CD4-positive, alpha-beta T cell (primary cell): ENCODE measurements around the gene SMC5. TPM values are rescaled to one million over a fixed set of nuclear protein-coding genes. Genes with fewer than 3 reads are reported as not detected.

Experiments
- ATAC-seq: fragments of 200-7000 bp; cut with Tn5 transposase; one replicate; pipeline ENCODE4 v1.10.0; 2022; ENCODE audit warnings: mild to moderate bottlenecking; ENCODE audit not compliant: poor library complexity
- CTCF ChIA-PET: fragments of 350-600 bp; sonication (Branson Sonifier 250); formaldehyde crosslinking; loops from one replicate; lab custom pipeline; 2021; ENCODE audit warnings: antibody characterized with exemption, inconsistent platforms; lab: Charles Lee
- POLR2A ChIA-PET: fragments of 350-600 bp; sonication (Branson Sonifier 250); formaldehyde crosslinking; loops from one replicate; lab custom pipeline; 2021; ENCODE audit warnings: antibody characterized with exemption, inconsistent platforms; lab: Charles Lee
- DNase-seq, 14 experiments: peaks; one replicate each; pipeline ENCODE4 v3.0.0-alpha.2; 2013 to 2020; ENCODE audit warnings: mixed read lengths in 2 of 14
- H3K27ac ChIP-seq, 2 donors: one replicate each; pipeline versions ENCODE4 v1.5.1 to v1.7.0; 2013; ENCODE audit warnings: low read length in 2 of 2, low read depth in 1 of 2, mild to moderate bottlenecking in 1 of 2
- H3K27me3 ChIP-seq, 2 experiments: 1 replicate in 1 of 2; 2 replicates in 1 of 2; pipeline versions ENCODE4 v1.6.1 to v1.7.0; 2013; ENCODE audit warnings: low read length in 2 of 2, control low read depth in 1 of 2, mild to moderate bottlenecking in 1 of 2, moderate library complexity in 1 of 2; ENCODE audit not compliant: insufficient read depth in 2 of 2, control insufficient read depth in 1 of 2
- H3K36me3 ChIP-seq: one replicate; pipeline ENCODE4 v1.6.1; 2013; ENCODE audit warnings: low read length, control low read depth; ENCODE audit not compliant: insufficient read depth
- H3K4me1 ChIP-seq: one replicate; pipeline ENCODE4 v1.6.1; 2013; ENCODE audit warnings: low read length, control low read depth; ENCODE audit not compliant: insufficient read depth
- H3K4me3 ChIP-seq: one replicate; pipeline ENCODE4 v1.5.1; 2013; ENCODE audit warnings: mild to moderate bottlenecking, low read length, moderate library complexity
- H3K9me3 ChIP-seq, 2 experiments: 1 replicate in 1 of 2; 2 replicates in 1 of 2; pipeline versions ENCODE4 v1.6.1 to v1.7.0; 2013; ENCODE audit warnings: low read length in 2 of 2, mild to moderate bottlenecking in 2 of 2, control low read depth in 1 of 2, moderate library complexity in 1 of 2; ENCODE audit not compliant: control insufficient read depth in 1 of 2, insufficient read depth in 1 of 2
- H3K27ac Mint-ChIP-seq: one replicate; pipeline ENCODE4 v1.8.0; 2020; ENCODE audit warnings: mixed read lengths
- H3K27me3 Mint-ChIP-seq: one replicate; pipeline ENCODE4 v1.8.0; 2021; ENCODE audit warnings: mixed read lengths
- H3K36me3 Mint-ChIP-seq: one replicate; pipeline ENCODE4 v1.8.0; 2021; ENCODE audit warnings: low read depth, mixed read lengths
- H3K4me1 Mint-ChIP-seq: one replicate; pipeline ENCODE4 v1.8.0; 2021; ENCODE audit warnings: low read depth, mixed read lengths
- H3K4me3 Mint-ChIP-seq: one replicate; pipeline ENCODE4 v1.8.0; 2020; ENCODE audit warnings: mild to moderate bottlenecking, mixed read lengths
- H3K9me3 Mint-ChIP-seq: one replicate; pipeline ENCODE4 v1.8.0; 2020; ENCODE audit warnings: mixed read lengths
- intact Hi-C, 2 experiments: fragments of 100-400 bp; cut with DNase I in 1 of 2; cut with micrococcal nuclease in 1 of 2; formaldehyde crosslinking; loops; one replicate each; pipeline versions ENCODE4 v1.15.1 to v1.9.0; 2023 to 2025; cut with DNase I, micrococcal nuclease
- total RNA-seq, 174 experiments: library from RNA in 2 of 174; stranded (reverse) in 2 of 174; gene quantifications; one replicate each; pipeline ENCODE4 v1.2.3 and lab custom pipeline; 2021 to 2026
- TF ChIP-seq, protein P1 (sequence below): fragments of 200-600 bp; IDR thresholded peaks from one replicate; pipeline ENCODE4 v1.8.0; 2022; ENCODE audit warnings: antibody characterized with exemption, mild to moderate bottlenecking

The SMC5 gene
- total RNA-seq, 2 experiments from 2014 or later: 37.7 to 38.1 TPM

DNA sequence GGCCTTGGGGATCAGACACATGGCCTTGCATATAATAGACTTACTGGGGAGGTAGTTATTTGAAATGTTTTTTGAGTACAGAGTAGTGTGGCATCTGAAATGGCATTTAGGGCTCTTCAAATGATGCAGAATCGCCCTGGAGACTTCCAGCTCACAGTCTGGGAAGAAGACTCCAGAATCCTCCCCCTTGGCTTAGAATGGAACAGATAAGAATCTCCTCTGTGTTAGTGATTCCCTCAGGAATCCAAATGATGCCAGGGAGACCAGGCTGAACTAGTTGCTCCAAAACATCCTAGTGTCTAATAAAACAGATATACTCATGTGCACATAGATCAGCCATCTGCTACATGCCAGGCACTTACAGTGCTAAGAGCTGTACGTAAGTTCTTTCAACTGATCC is 38.6 kb upstream of the SMC5 start:
- ATAC-seq: no peak
- no peak for DNase-seq
- Histone ChIP-seq H3K27me3 (no peaks in the 10 kb centered on the region), H3K36me3 (no peaks in the 10 kb centered on the region), H3K4me1 (no peaks in the 10 kb centered on the region), H3K27ac (no peak overlapping the region), H3K9me3 (peaks cover 0 to 3% of the 10 kb centered on the region in 2 experiments), H3K4me3 (no peak overlapping the region)
- CTCF ChIA-PET: no interaction called here
- Mint-ChIP-seq H3K4me1 (no peaks in the 10 kb centered on the region), H3K9me3 (no peaks in the 10 kb centered on the region), H3K36me3 (peaks cover 10% of the 10 kb centered on the region), H3K4me3 (no peak overlapping the region), H3K27me3 (no peaks in the 10 kb centered on the region), H3K27ac (no peak overlapping the region)
- intact Hi-C loops: no loop called here
- TF ChIP-seq, protein P1, sequence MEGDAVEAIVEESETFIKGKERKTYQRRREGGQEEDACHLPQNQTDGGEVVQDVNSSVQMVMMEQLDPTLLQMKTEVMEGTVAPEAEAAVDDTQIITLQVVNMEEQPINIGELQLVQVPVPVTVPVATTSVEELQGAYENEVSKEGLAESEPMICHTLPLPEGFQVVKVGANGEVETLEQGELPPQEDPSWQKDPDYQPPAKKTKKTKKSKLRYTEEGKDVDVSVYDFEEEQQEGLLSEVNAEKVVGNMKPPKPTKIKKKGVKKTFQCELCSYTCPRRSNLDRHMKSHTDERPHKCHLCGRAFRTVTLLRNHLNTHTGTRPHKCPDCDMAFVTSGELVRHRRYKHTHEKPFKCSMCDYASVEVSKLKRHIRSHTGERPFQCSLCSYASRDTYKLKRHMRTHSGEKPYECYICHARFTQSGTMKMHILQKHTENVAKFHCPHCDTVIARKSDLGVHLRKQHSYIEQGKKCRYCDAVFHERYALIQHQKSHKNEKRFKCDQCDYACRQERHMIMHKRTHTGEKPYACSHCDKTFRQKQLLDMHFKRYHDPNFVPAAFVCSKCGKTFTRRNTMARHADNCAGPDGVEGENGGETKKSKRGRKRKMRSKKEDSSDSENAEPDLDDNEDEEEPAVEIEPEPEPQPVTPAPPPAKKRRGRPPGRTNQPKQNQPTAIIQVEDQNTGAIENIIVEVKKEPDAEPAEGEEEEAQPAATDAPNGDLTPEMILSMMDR: no peak
- POLR2A ChIA-PET: no interaction called here

DNA sequence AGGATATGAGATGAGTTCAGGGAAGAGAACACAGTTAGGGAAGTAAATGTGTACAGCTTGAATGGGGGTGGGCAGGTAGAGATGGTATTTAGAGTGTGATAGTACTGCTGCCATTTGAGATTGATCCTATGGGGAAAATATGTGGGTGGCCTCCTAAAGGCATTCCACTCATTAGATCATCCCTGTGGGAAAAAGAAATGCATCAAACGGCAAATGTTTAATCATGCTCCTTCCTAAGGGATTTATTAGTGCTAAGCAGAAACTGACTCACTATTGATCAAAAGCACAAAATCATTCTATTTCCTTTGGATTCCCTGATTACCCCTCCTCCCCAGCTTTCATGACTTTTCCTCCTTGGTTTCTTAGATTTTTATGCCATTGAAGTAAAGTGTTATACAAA is 36.4 kb upstream of the SMC5 start:
- Histone ChIP-seq H3K27ac (no peak overlapping the region), H3K4me1 (no peaks in the 10 kb centered on the region), H3K4me3 (no peak overlapping the region), H3K9me3 (no peaks in the 10 kb centered on the region), H3K27me3 (no peaks in the 10 kb centered on the region), H3K36me3 (no peaks in the 10 kb centered on the region)
- DNase-seq (no peak), ATAC-seq (no peak)
- TF ChIP-seq, protein P1: no peak
- ChIA-PET CTCF (no interaction called here), POLR2A (no interaction called here)
- no peak overlapping the region for H3K27ac Mint-ChIP-seq
- intact Hi-C loops: no loop called here
- no peaks in the 10 kb centered on the region for H3K9me3 Mint-ChIP-seq
- no peak overlapping the region for H3K4me3 Mint-ChIP-seq
- H3K36me3 Mint-ChIP-seq: peaks cover 3% of the 10 kb centered on the region
- no peaks in the 10 kb centered on the region for H3K27me3 Mint-ChIP-seq
- no peaks in the 10 kb centered on the region for H3K4me1 Mint-ChIP-seq

DNA sequence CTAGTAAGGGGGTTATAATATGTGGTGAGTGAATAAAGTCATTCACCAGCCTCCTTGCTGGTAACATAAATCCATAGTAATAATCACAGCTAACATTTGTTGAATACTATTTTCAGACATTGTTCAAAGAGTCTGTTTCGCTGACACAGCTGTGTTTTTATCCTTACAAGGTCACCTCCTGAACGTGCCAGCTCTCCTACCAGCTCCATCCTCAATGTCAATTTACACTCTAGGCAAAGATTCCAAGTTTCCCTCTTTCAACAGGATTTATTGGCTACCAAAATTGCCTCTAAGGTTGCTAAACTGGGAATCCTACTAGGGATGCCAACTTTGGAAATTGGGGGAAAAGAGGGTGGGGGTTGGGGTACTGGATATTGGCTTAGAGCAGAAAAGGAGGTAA is 30.7 kb upstream of the SMC5 start:
- H3K4me1 ChIP-seq: no peaks in the 10 kb centered on the region
- ChIA-PET CTCF (no interaction called here), POLR2A (no interaction called here)
- no peaks in the 10 kb centered on the region for H3K27me3 Mint-ChIP-seq
- H3K9me3 Mint-ChIP-seq: no peaks in the 10 kb centered on the region
- TF ChIP-seq, protein P1: no peak
- DNase-seq (no peak), ATAC-seq (no peak)
- H3K9me3 ChIP-seq: no peaks in the 10 kb centered on the region
- no peak overlapping the region for H3K27ac ChIP-seq
- no peaks in the 10 kb centered on the region for H3K36me3 ChIP-seq
- no peaks in the 10 kb centered on the region for H3K4me1 Mint-ChIP-seq
- no peaks in the 10 kb centered on the region for H3K27me3 ChIP-seq
- H3K36me3 Mint-ChIP-seq: no peaks in the 10 kb centered on the region
- H3K4me3 Mint-ChIP-seq: no peak overlapping the region
- no peak overlapping the region for H3K27ac Mint-ChIP-seq
- intact Hi-C loops: no loop called here
- no peak overlapping the region for H3K4me3 ChIP-seq
